HFF-Myc (cell line): ENCODE data around the gene LAPTM5.

Experiments used
- DNase-seq: peaks from one replicate; pipeline ENCODE4 v3.0.0-alpha.2; 2011; ENCODE audit warnings: low read depth; ENCODE audit errors: extremely low read depth
- H3K4me3 ChIP-seq: replicated peaks from 2 replicates; pipeline ENCODE4 v1.5.1; 2011; ENCODE audit warnings: low read depth, mild to moderate bottlenecking, control low read depth, low read length
- TF ChIP-seq, protein P1 (sequence below): IDR thresholded peaks from 2 replicates; pipeline ENCODE4 v1.5.1; 2012; ENCODE audit warnings: mild to moderate bottlenecking, low read depth, low read length, control low read depth; ENCODE audit errors: missing control alignments

LAPTM5 gene

GRCh38 chr1:30757352-30758120 lies at the start of gene LAPTM5:
TSS of gene LAPTM5 (minus strand) at chr1:30757774. CDS start at chr1:30757745, 29 bp downstream.
- DNase-seq = no peak
- no peak within 1 kb of the TSS for H3K4me3 ChIP-seq
- TF ChIP-seq, protein P1, sequence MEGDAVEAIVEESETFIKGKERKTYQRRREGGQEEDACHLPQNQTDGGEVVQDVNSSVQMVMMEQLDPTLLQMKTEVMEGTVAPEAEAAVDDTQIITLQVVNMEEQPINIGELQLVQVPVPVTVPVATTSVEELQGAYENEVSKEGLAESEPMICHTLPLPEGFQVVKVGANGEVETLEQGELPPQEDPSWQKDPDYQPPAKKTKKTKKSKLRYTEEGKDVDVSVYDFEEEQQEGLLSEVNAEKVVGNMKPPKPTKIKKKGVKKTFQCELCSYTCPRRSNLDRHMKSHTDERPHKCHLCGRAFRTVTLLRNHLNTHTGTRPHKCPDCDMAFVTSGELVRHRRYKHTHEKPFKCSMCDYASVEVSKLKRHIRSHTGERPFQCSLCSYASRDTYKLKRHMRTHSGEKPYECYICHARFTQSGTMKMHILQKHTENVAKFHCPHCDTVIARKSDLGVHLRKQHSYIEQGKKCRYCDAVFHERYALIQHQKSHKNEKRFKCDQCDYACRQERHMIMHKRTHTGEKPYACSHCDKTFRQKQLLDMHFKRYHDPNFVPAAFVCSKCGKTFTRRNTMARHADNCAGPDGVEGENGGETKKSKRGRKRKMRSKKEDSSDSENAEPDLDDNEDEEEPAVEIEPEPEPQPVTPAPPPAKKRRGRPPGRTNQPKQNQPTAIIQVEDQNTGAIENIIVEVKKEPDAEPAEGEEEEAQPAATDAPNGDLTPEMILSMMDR = no peak

DNA sequence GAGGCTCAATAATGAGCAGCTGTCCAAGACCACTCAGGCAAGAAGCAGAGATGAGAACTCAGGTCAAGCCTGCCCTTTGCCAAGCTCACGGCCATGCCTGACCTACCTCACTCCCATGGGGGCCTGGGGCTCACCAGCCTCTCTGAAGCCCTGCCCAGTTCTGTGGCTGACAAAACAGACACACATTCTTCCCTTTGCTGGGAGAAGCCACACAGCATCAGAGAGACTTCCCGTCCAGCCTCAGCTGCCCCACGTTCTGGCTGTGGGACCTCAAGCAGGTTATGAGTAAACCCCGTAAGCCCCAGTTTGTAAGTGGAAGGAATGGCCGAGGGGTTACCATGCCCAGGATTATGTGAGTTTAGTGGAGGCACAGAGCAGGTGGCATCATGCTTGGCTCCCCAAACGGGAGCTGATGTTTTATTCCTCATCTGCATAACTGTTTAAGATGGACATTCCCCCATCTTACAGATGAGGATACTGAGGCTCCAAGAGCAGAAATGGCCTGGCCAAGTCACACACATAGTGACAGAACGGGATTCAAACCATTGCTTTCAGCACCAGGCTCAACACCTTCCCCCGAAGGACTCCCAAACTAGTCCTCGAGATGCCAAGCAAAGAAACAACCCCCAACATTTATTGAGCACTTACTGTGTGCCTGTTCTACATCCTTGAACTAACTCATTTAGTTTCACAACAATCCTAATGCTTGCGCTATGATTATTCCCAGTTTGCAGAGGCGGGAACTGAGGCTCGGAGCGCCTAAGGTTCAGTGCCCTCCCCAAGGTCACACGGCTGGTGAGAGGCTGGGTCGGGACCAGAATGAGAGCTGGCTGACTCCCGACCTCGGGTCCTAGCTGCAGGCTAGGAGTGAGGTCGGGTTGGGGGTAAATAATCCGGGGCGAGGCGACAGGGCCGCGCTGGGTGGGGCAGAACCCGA lies 49.1 kb upstream of the LAPTM5 start:
- TF ChIP-seq, protein P1 = no peak
- DNase-seq = no peak
- H3K4me3 ChIP-seq = no peak overlapping the region

DNA sequence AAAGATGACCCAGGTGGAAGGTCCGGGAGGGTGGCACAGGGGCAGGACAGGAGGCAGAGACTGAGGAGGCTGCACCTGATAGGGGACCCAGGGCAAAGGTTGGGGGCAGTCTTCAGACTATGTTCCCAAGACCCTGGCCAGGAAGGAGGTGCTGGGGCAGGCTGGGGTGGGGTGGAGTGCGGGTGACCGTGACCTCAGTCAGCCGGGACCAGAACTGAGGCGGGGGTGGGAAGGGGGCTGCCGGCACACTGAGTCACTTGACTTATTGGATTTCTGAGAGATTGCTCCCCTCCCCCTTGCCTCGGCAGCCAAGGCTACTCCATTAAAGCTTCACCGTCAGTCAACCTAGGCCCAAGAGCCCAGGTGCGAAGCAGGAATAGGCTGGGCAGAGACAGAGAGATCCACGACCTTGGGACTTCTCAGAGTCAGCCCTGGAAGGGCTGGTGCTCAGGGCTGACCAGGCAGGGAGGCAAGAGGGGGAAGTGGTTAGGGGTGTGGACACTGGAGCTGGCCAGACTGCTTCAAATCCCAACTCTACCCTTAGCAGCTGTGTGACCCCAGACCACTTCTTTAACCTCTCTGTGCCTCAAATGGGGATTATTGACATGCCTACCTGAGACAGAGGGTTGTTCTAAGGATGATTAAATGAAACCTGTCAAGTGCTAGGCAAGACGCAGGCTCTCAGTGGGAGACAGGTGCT lies 47.9 kb upstream of the LAPTM5 start:
- TF ChIP-seq, protein P1 = no peak
- no peak for DNase-seq
- H3K4me3 ChIP-seq = no peak overlapping the region

DNA sequence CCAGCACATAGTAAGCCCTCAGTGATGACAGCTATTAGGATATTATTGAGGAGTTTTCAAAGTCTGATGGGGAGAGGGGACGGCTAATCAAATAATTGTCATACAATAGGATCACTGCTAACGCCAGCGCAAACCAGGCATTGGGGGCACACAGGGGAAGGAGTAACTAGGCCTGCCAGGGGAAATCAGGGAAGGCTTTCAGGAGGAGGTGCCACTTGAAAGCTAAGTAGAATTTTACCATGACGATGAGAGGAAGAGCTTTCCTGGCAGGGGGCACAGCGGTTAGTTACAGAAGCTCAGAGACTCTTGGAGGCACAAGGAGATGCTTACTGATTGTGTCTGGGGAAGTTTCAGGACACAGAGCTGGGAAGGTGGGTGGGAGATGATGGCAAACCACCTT lies 47.2 kb upstream of the LAPTM5 start:
- no peak for DNase-seq
- TF ChIP-seq, protein P1 = no peak
- H3K4me3 ChIP-seq = no peak overlapping the region

DNA sequence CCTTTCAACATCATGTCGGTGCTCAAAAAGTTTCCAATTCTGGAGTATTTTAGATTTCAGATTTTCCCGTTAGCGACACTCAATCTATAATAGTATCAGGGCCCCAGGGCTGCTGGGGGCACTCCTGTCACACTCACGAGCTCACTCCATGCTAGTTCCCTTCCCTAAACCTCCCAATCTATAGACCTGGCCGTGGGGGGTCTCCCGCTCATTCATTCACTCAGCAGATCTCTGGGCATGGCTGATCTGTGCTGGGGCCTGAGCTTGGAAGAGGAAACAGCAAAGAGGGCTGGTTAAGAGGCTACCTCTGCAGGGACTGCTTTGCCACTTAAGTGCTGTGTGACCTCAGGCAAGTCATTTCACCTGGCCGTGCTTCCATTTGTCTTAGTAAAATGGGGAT lies 46.8 kb upstream of the LAPTM5 start:
- no peak overlapping the region for H3K4me3 ChIP-seq
- no peak for DNase-seq
- TF ChIP-seq, protein P1 = no peak

- no peak for DNase-seq
- TF ChIP-seq, protein P1 = no peak
- H3K4me3 ChIP-seq = no peak overlapping the region
Measured at GRCh38 chr1:30803562-30803961, 46.0 kb upstream of the LAPTM5 start.
